GM19438 (cell line): ENCODE results near the gene SALL4.
"Not testable (repeated sequence)": the region's sequence is repeated elsewhere in the genome, so short reads cannot be mapped to it uniquely, and the experiment has no call there.

Source experiments
- ATAC-seq: cut with Tn5 transposase; IDR thresholded peaks from one replicate; pipeline ENCODE4 v1.9.1; 2021; ENCODE audit warnings: low read depth; ENCODE audit not compliant: unreplicated experiment

SALL4 gene

GRCh38 chr20:51740308-51740707 lies 62.0 kb downstream of the SALL4 start:
- not testable (repeated sequence) for ATAC-seq

GRCh38 chr20:51739722-51740249 lies 62.5 kb downstream of the SALL4 start:
- ATAC-seq: no peak

- ATAC-seq: no peak
These were observed 63.4 kb downstream of the SALL4 start for GRCh38 chr20:51738877-51739447.

GRCh38 chr20:51738261-51738660 lies 64.1 kb downstream of the SALL4 start:
- ATAC-seq: not testable (repeated sequence)

GRCh38 chr20:51736947-51737346 lies 65.4 kb downstream of the SALL4 start:
- no peak for ATAC-seq

- no peak for ATAC-seq
These were observed 66.4 kb downstream of the SALL4 start for GRCh38 chr20:51735728-51736600.

- ATAC-seq: no peak
These were observed 67.2 kb downstream of the SALL4 start for GRCh38 chr20:51734876-51735720.

- no peak for ATAC-seq
These were observed 69.3 kb downstream of the SALL4 start for GRCh38 chr20:51733070-51733469.
